ENCODE results near the gene LMO7.

Gene LMO7

DNA sequence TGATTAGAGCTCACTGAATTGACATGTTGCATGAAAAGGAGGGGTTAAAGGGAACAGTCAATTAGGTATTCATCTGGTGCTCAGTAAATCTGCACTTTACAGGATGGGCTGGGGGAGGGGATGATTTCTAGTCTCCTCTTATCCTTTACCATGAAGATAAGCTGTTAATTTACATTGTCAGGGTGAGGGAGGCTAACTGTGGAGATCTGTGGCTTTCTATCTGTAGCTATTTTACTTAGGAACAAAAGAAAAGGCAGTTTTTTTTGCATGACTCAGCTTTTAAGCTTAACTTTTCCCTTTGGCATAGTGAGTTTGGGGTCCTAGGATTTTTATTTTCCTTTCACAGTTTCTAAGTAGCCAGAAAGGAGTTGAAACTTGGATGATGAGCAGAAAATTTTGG lies 253.3 kb downstream of the LMO7 start:
- no peak for DNase-seq (ENCODE audit: low read depth in 3 of 3)

DNA sequence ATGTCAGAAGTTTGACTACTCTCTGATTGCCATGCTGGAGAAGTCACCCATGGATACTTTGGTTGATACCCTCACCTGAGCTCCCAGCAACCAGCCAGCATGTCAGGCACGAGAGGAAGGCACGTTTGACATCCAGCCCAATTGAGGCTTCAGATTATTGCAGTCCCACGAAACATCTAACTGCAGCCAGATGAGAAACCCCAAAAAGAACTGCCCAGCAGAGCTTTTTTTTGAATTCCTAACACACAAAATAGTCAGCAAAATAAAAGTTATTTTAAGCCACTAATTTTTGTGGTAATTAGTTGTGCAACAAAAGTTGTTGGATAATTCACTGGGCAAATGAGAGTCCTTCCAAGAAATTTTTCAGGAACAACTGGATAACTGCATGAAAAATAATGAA lies 259.0 kb downstream of the LMO7 start:
- no peak for DNase-seq (ENCODE audit: low read depth in 3 of 3)

DNA sequence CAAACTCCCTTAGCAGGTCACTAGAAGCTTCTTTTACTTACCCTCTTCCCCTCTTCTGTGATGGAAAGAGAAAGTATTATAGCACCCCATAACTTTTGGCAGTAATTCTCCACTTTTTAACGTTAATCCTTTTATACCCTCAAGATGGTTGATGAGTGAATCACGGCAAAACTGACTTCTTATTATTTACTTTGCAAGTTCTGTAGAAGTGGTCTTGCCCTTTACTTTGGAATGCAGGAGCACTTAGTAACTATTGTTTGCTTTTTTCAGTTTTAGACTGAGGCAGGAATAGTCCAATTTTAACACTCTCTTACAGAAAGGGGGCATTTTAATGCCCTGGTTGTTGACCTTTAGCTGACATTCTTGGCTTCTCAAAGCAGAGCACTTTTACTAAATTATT lies 260.1 kb downstream of the LMO7 start:
- no peak for DNase-seq (ENCODE audit: low read depth in 3 of 3)

DNA sequence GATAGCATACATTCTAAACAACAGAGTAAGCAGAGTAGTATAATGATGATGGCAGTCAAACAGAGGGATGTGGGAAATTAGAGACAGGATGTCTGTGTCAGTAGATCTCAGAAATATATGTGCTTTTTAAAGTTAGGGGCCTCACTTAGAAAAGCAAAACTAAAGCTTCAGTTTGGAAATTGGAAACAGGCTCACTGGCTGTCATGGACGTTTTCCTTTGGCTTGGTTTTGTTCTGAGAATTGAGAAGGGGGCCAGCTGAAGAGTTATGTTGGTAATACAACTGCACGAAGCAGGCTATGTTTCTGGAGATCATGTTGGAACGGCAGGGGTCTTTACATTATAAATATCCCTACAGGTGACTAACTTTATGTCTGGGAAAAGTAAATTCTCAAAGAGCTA lies 261.3 kb downstream of the LMO7 start:
- no peak for DNase-seq (ENCODE audit: low read depth in 3 of 3)

DNA sequence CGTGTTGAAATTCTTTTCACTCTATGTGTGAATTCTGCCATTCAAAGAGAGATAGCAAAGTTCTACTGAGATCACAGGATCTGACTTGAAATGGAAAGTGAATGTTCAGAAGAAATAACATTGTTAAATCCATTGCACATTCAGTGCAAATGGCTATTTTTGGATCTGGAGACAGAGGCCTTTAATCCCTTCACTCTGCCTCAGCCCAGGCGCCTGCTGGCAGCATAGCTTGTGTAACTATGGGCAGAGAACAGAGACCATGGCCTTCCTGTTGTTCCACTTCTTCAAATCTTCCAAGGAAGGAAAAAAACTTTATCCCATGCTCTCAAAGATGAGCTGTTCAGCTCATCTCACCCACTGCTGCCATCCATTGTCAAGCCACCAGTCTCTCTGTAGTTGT lies 265.4 kb downstream of the LMO7 start:
- DNase-seq (ENCODE audit: low read depth in 3 of 3) = no peak

DNA sequence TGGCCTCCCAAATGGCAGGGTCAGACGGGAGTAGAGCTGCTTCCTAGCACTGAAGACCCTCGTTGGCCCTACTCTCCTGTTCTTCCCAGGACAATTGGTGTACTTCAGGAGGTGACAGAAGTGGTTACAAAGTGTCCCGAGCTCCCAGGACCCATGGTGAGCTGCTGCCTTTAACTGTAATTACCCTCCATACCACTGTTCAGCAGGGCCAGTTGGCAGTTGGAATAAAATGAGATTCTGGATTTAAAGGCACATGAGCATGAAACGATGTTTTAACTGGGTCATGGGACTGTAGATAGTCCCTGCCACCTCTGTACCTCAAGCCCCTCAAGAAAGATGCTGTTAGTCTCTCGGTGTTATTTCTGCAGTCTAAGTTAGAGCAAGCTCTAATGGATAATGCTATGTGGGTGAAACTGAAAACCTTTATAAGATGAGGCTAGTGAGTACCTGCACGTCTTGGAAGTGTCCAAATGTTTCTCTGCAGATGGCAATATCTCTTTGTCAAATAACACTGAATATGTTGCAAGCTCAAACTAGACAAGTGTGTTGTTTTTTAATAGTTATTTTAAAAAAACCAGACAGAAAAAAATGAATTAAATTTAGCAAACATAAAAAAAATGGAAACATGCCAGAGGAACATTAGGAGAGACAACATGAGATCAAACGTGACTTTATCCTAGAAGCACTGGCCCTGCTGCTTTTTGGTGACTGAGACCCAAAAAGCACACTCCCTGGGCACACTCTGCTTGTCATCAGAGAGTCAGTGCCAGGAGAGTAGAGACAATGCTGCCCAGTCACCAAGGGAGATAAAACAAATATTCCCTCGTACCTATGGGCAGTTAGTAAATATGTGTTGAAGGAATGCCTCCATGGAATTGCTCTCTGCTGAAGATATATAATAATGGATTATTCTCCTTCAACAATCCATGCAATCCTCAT lies 266.3 kb downstream of the LMO7 start:
- no peak for DNase-seq (ENCODE audit: low read depth in 3 of 3)

DNA sequence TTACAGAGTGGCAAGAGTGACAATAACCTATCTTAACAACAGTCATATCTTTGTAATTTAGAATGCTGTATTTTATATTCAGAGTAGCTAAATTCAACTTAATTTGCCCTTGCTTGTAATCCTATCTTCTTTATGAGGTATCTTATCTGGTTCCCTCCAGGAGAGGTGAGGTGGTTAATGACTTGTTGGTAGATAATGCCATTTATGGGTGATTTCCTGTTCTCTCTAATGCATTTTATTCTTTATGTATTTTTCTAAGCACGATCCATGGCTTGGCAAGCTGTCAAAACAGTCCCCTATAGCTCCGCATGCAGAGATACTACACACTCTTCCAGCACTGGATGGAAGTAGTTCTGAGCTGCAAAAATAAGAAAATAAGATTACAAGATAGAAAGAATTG lies 267.9 kb downstream of the LMO7 start:
- DNase-seq (ENCODE audit: low read depth in 3 of 3) = no peak

DNA sequence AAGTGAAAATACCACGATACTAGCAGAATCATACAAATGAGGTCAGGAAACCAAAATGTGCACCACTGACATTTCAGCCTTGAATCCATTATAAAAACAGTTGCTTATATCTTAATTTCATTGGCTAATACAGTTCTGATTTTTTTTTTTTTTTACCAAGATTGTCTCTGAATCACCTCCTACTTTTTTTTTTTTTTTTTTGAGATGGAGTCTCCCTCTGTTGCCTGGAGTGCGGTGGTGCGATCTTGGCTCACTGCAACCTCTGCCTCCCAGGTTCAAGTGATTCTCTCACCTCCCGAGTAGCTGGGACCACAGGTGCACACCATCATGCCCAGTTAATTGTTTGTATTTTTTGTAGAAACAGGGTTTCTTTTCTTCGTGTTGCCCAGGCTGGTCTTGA lies 270.2 kb downstream of the LMO7 start:
- DNase-seq (ENCODE audit: low read depth in 3 of 3) = no peak

DNA sequence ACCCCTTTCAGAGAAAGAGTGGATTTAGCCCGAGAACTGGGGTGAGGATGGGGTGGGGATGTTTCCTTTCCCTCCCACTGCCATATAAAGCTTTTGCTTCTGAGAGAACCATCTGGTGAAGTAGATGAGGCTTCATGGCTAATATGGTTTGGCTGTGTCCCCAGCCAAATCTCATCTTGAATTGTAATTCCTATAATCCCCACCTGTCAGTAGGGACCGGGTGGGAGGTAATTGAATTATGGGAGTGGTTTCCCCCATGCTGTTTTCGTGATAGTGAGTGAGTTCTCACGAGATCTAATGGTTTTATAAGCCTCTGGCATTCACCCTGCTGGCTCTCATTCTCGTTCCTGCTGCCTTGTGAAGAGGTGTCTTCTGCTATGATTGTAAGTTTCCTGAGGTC lies 270.9 kb downstream of the LMO7 start:
- DNase-seq (ENCODE audit: low read depth in 3 of 3) = no peak

DNA sequence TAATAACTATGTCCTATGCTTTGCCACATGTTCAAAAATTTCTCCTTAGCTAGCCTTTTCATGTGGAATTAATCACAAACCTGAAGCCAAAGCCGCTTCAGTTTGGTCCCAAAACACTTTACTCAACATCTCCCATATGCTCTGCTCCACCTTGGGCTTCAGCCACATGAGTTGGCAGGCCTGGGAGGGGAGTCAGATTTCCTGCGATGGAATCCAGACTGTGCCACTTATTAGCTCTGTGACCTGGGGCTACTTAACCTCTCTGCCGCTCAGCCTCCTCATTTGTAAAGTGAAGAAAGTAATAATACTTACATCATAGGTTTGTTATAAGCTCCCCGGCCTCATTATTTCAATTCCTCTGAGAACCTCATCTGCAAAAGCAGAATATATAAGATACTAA lies 272.0 kb downstream of the LMO7 start:
- no peak for DNase-seq (ENCODE audit: low read depth in 3 of 3)
